NCI-H2171 (cell line): Measurements from ENCODE around the gene PCDHB7.
"Not testable (repeated sequence)": the region's sequence is repeated elsewhere in the genome, so short reads cannot be mapped to it uniquely, and the experiment has no call there.

ENCODE experiments used
- DNase-seq: peaks from one replicate; lab custom pipeline; 2025; lab: John Stamatoyannopoulos, UW

Gene PCDHB7

GRCh38 chr5:141172381-141173204, at the start of gene PCDHB7:
Gene PCDHB7, plus strand, starts transcription at chr5:141172644. Its CDS starts 192 bp downstream, at chr5:141172836.
- no peak for DNase-seq

- not testable (repeated sequence) for DNase-seq
Observed at GRCh38 chr5:141123396-141124135, 48.9 kb upstream of the PCDHB7 start.

GRCh38 chr5:141127305-141127704, 45.1 kb upstream of the PCDHB7 start:
- no peak for DNase-seq

- DNase-seq: no peak
Observed at GRCh38 chr5:141135030-141135717, 37.3 kb upstream of the PCDHB7 start, which contains the start of gene PCDHB5. Gene PCDHB5, plus strand, starts transcription at chr5:141135206. Its CDS starts 229 bp downstream, at chr5:141135435.

- DNase-seq: no peak
Observed at GRCh38 chr5:141135718-141136266, 36.7 kb upstream of the PCDHB7 start.

- not testable (repeated sequence) for DNase-seq
Observed at GRCh38 chr5:141137346-141137745, 35.1 kb upstream of the PCDHB7 start.

GRCh38 chr5:141149812-141150211, 22.6 kb upstream of the PCDHB7 start, which contains the start of gene PCDHB6:
Gene PCDHB6, plus strand, starts transcription at chr5:141150057. Its CDS starts 201 bp downstream, at chr5:141150258.
- DNase-seq: no peak

GRCh38 chr5:141150224-141150992, 22.0 kb upstream of the PCDHB7 start:
- DNase-seq: no peak

GRCh38 chr5:141150993-141151325, 21.5 kb upstream of the PCDHB7 start:
- DNase-seq: no peak

GRCh38 chr5:141151632-141152031, 20.8 kb upstream of the PCDHB7 start:
- not testable (repeated sequence) for DNase-seq

- DNase-seq: not testable (repeated sequence)
Observed at GRCh38 chr5:141152096-141152495, 20.3 kb upstream of the PCDHB7 start.

GRCh38 chr5:141155540-141156374, 16.7 kb upstream of the PCDHB7 start:
- no peak for DNase-seq

- DNase-seq: not testable (repeated sequence)
Observed at GRCh38 chr5:141157356-141157755, 15.1 kb upstream of the PCDHB7 start.

GRCh38 chr5:141157901-141158300, 14.5 kb upstream of the PCDHB7 start:
- not testable (repeated sequence) for DNase-seq

- not testable (repeated sequence) for DNase-seq
Observed at GRCh38 chr5:141174291-141175104, 2.1 kb downstream of the PCDHB7 start.

- no peak for DNase-seq
Observed at GRCh38 chr5:141175933-141176332, 3.5 kb downstream of the PCDHB7 start.

- not testable (repeated sequence) for DNase-seq
Observed at GRCh38 chr5:141177577-141178191, 5.2 kb downstream of the PCDHB7 start, which contains the start of gene PCDHB8. Gene PCDHB8, plus strand, starts transcription at chr5:141177790. Its CDS starts 245 bp downstream, at chr5:141178035.

GRCh38 chr5:141179371-141179770, 6.9 kb downstream of the PCDHB7 start:
- DNase-seq: not testable (repeated sequence)

- DNase-seq: not testable (repeated sequence)
Observed at GRCh38 chr5:141179876-141180275, 7.4 kb downstream of the PCDHB7 start.
